Fibroblast of peridontal ligament (primary cell): ENCODE measurements around the gene MYO1E.
"Not testable (repeated sequence)": the region's sequence is repeated elsewhere in the genome, so short reads cannot be mapped to it uniquely, and the experiment has no call there.

ENCODE experiments used
- DNase-seq: peaks from one replicate; pipeline ENCODE4 v3.0.0-alpha.2; 2010; ENCODE audit errors: extremely low read depth

Gene MYO1E

GRCh38 chr15:59166601-59167265, 205.9 kb downstream of the MYO1E start:
- no peak for DNase-seq

- DNase-seq, result peak; percentile 41
Observed at GRCh38 chr15:59166166-59166565, 206.5 kb downstream of the MYO1E start.

DNA sequence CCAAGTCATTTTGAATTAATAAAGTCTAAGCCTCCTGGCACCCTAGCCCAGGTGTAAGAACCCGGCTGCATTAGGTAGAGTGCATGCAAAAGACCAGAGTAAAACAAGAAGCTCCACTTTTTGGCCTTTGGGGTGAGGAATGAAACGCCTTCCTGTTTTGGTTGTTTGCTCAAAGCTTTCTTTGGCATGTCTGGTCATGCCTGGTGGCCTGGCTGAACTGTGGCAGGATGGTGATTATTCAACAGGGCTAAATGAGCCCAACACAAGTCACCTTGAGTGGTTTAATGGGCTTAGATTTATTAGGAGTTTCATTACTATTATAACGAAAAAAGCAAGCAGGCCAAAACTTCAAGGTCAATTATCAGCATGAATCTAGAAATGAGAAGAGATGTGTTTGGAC, 206.9 kb downstream of the MYO1E start:
- DNase-seq, result no peak

DNA sequence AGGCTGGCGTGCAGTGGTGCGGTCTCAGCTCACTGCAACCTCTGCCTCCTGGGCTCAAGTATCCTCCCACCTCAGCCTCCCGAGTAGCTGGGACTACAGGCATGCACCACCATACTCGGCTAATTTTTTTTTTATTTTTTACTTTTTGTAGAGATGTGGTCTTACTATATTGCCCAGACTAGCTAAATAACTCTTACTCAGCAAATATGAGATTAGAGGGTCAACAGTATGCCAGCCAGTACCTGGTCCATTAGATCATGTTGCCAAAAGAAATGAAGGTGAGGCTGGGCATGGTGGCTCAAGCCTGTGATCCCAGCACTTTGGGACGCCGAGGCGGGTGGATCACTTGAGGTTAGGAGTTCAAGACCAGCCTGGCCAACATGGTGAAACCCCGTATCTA, 210.6 kb downstream of the MYO1E start:
- DNase-seq, result not testable (repeated sequence)

DNA sequence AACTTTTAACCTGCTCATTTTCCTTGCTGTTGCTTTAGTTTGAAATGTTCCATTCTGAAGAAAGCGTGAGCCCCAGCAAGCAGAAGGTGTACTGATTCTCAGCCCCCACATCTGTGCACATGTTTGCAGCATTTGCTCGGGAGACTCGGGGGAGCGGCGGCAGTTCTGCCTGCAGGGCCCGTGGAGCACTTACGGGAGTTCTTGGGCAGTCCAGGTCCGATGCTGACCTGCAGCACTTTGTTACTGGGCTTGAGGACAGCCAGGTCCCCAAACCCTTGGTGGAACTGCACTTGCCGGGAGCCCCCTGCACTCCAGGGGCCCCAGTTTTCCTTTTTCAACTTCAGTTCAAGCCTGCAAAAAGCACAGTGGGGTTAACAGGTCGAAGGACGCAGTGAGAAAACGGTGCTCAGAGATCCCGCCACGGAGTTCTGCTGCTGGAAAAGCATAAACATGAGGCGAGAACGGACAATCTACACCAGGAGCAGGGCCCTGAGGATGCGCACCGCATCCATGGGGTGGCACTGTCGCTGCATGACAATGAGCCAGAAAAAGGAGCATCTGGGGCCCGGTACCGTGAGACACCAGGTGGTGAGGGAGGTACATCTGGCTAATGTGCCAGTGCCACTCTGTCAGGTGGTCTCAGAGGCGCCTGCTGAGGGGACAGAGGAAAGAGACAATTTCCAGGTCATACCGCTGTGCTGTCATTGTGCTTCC, 211.6 kb downstream of the MYO1E start:
- no peak for DNase-seq

GRCh38 chr15:59159210-59159609, 213.5 kb downstream of the MYO1E start:
- DNase-seq, result no peak

DNA sequence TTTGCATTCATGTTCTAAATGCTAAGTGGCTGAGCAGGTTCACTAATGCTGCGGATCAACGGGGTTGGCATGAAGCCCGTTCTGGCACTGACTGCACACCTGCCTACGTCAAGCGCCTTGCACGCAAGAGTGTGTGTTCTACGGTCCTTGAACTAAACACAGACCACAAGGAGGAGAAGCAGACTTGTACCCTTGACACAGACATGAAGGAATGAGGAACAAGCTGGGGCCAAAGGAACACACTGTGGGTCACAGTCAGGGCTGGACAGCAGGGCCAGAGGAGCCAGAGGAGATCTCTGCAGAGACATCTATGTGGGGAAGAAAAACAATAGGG, 214.0 kb downstream of the MYO1E start:
- DNase-seq, result no peak

GRCh38 chr15:59157840-59158700, 214.6 kb downstream of the MYO1E start:
- DNase-seq, result no peak

- DNase-seq, result no peak
Observed at GRCh38 chr15:59157396-59157795, 215.3 kb downstream of the MYO1E start.

DNA sequence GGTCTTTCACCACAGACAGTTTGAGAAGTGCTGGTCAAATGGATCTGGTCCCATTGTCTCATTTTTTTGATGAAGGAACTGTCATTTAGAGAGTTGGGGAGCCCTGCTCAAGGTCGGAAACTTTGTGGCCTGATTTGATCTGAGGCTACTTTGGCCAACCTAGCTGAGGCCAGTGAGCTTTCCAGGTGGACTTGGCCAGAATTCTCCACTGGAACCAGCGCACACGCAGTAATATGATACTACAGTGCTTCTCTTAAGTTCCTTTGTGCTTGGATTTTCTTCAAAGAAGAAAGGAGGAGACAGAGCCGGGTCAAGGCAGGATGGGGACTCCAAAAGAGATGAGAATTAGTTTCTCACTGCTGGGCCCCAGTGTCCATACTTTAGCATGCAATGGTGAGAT, 217.2 kb downstream of the MYO1E start:
- DNase-seq, result no peak

DNA sequence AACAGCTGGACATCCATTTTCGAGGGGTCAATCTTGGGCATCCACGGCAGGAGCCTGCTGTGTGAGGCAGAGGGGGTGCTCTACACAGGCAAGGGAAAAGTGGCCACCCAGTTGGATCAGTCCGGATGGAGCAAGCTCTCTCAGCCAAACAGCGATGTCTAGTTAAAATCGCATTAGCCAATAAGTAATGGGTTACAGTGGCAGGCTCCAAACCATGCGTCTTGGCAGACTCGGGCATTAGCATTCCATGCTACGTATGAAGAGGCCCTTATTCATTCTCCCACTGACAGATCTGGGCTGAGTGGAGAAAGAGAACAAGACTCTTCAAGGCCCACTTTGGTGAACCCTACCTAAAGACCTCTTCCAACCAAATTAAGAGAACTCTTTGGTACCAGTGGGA, 218.4 kb downstream of the MYO1E start:
- no peak for DNase-seq

GRCh38 chr15:59153466-59153865, 219.2 kb downstream of the MYO1E start:
- no peak for DNase-seq

GRCh38 chr15:59152694-59153450, 219.8 kb downstream of the MYO1E start:
- no peak for DNase-seq

- DNase-seq, result peak; percentile 44
Observed at GRCh38 chr15:59150185-59150584, 222.5 kb downstream of the MYO1E start.

GRCh38 chr15:59148153-59148833, 224.4 kb downstream of the MYO1E start:
- DNase-seq, result peak; percentile 77

DNA sequence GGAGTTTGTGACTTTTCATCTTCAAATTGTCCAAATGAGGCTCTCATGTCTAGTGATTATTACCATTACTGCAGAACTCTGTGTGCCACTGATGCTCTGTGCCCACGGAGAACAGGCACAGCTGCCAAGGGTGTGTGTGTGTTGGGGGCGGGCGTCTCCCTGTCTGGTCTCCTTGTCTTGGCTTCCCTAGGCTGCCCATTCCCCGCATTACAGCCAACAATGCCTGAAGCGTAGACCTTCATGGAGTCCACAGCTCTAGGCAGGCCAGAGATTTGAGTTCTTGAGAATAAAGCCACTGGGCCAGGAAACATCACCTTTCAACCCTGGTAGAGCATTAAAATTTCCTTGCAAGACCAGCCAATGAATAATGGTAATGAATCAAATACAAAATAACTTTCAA, 225.0 kb downstream of the MYO1E start:
- no peak for DNase-seq

- peak; percentile 39 for DNase-seq
Observed at GRCh38 chr15:59144594-59144993, 228.1 kb downstream of the MYO1E start.

DNA sequence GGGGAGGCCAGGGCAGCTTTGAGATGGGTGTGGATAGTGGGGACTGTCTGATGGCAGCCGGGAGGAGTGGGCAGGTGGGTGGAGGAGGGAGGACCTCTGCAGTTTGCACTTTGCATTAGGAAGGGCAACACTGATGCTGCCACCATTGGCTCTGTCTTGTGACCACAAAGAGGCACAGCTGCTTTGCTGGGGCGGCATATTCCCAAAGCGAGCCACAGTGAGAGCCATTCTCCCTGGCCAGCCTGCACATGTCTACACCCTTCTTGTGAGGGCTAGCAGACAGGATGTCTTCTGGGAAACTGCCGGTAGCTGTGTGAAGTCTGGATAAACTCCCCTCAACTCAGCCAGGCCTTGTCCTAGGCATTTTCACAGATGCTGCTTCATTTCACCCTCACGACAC, 229.4 kb downstream of the MYO1E start:
- DNase-seq, result no peak

- no peak for DNase-seq
Observed at GRCh38 chr15:59140422-59141226, 232.0 kb downstream of the MYO1E start.

DNA sequence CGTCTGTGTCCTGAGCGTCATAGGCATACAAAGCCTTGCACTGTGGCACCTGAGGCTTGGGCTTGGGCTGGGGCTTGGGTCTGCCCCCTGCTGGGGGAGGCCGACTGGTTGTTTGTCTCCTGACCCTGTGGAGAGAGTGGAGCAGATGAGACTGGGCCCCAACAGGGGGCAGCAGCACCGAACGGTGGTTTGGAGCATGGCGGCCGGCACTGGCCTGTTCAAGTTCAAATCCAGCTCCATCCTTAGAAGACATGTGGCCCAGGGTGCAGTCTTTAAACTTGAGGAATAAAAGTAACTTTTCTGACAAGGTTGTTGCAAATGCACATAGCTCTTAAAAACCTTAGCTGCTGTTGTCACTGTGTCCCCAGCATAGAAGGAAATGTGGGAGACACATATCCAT, 234.4 kb downstream of the MYO1E start:
- DNase-seq, result peak; percentile 23

DNA sequence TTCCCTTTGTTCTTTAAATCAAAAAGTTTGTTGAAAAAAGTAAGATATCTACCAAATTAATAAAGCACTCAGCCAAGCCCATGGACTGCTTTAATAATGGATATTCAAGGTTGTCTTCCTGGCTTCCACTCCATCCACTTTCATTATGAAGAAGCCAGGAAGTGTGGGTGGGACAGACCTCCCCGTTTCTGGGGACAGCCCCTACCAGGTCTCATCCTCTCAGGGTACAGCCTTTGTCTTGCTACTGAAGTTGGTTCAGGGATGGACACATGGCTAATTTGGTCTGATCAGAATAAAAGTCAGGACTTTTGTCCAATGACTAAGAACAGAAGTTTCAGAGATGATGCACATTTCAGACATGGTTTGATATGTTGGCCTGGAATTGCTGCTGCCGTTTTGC, 235.1 kb downstream of the MYO1E start:
- DNase-seq, result no peak
